Activated B cell treated with CpG ODN at 0.5 μM for 24 hours (primary cell): ENCODE results near the gene COL9A2. TPM values are rescaled to one million over a fixed set of nuclear protein-coding genes. Genes with fewer than 3 reads are reported as not detected.

ENCODE experiments used
- ATAC-seq: fragments of 200-7000 bp; cut with Tn5 transposase; one replicate; pipeline ENCODE4 v1.10.0; 2021; ENCODE audit warnings: low read depth, mild to moderate bottlenecking, moderate library complexity
- CTCF ChIA-PET: fragments of 350-600 bp; sonication (Branson Sonifier 250); formaldehyde crosslinking; loops from one replicate; lab custom pipeline; 2021; ENCODE audit warnings: antibody characterized with exemption; lab: Charles Lee
- POLR2A ChIA-PET: fragments of 350-600 bp; sonication (Branson Sonifier 250); formaldehyde crosslinking; loops from one replicate; lab custom pipeline; 2021; ENCODE audit warnings: antibody characterized with exemption; lab: Charles Lee
- DNase-seq: peaks from one replicate; pipeline ENCODE4 v3.0.0; 2022
- H3K27ac Mint-ChIP-seq: one replicate; pipeline ENCODE4 v1.8.0; 2020; ENCODE audit warnings: mixed read lengths
- H3K27me3 Mint-ChIP-seq: one replicate; pipeline ENCODE4 v1.8.0; 2021; ENCODE audit warnings: mixed read lengths
- H3K36me3 Mint-ChIP-seq: one replicate; pipeline ENCODE4 v1.8.0; 2021; ENCODE audit warnings: low read depth, mixed read lengths
- H3K4me1 Mint-ChIP-seq: one replicate; pipeline ENCODE4 v1.8.0; 2021; ENCODE audit warnings: mixed read lengths
- H3K4me3 Mint-ChIP-seq: one replicate; pipeline ENCODE4 v1.8.0; 2020; ENCODE audit warnings: mild to moderate bottlenecking, mixed read lengths
- H3K9me3 Mint-ChIP-seq: one replicate; pipeline ENCODE4 v1.8.0; 2020; ENCODE audit warnings: mixed read lengths
- CTCF ChIP-seq: fragments of 200-600 bp; IDR thresholded peaks from one replicate; pipeline ENCODE4 v1.8.0; 2022; ENCODE audit warnings: antibody characterized with exemption, mild to moderate bottlenecking
- intact Hi-C: fragments of 100-400 bp; cut with micrococcal nuclease; formaldehyde crosslinking; loops from one replicate; pipeline ENCODE4 v1.15.1; 2024
- total RNA-seq: library from RNA; stranded (reverse); gene quantifications from 2 replicates; pipeline ENCODE4 v1.2.3, GENCODE V29; 2022

The COL9A2 gene
- total RNA-seq, 1 donor from 2014 or later = 5.7 TPM

- TF ChIP-seq CTCF = no peak
- ATAC-seq (no peak), DNase-seq (no peak)
- Mint-ChIP-seq H3K4me3 (no peak overlapping the region), H3K27me3 (no peaks in the 10 kb centered on the region), H3K9me3 (no peaks in the 10 kb centered on the region), H3K27ac (no peak overlapping the region), H3K36me3 (no peaks in the 10 kb centered on the region), H3K4me1 (no peaks in the 10 kb centered on the region)
- ChIA-PET POLR2A (interaction anchor here (1.5 kb wide), 1 partner anchor 9 kb away, joined by 4 read pairs; no protein-coding TSS in a partner anchor), CTCF (no interaction called here)
- intact Hi-C loops = no loop called here
Observed at GRCh38 chr1:40305871-40306270, 11.2 kb downstream of the COL9A2 start.

GRCh38 chr1:40305451-40305850 is 11.6 kb downstream of the COL9A2 start:
- Mint-ChIP-seq H3K4me1 (no peaks in the 10 kb centered on the region), H3K9me3 (no peaks in the 10 kb centered on the region), H3K27me3 (no peaks in the 10 kb centered on the region), H3K4me3 (no peak overlapping the region), H3K27ac (no peak overlapping the region), H3K36me3 (peaks cover under 1% of the 10 kb centered on the region)
- intact Hi-C loops = no loop called here
- ChIA-PET CTCF (no interaction called here), POLR2A (interaction anchor here (1.5 kb wide), 1 partner anchor 9 kb away, joined by 4 read pairs; no protein-coding TSS in a partner anchor)
- ATAC-seq = no peak
- DNase-seq = no peak
- no peak for TF ChIP-seq CTCF

- CTCF ChIA-PET = no interaction called here
- intact Hi-C loops = no loop called here
- Mint-ChIP-seq H3K9me3 (no peaks in the 10 kb centered on the region), H3K4me1 (no peaks in the 10 kb centered on the region), H3K27me3 (no peaks in the 10 kb centered on the region), H3K27ac (no peak overlapping the region), H3K4me3 (no peak overlapping the region), H3K36me3 (peaks cover 3% of the 10 kb centered on the region)
- no peak for DNase-seq
- TF ChIP-seq CTCF = no peak
- no peak for ATAC-seq
- POLR2A ChIA-PET = no interaction called here
Observed at GRCh38 chr1:40303790-40304189, 13.3 kb downstream of the COL9A2 start.

- DNase-seq = no peak
- H3K36me3 Mint-ChIP-seq = peaks cover 3% of the 10 kb centered on the region
- no peak overlapping the region for H3K4me3 Mint-ChIP-seq
- no peaks in the 10 kb centered on the region for H3K4me1 Mint-ChIP-seq
- no peak overlapping the region for H3K27ac Mint-ChIP-seq
- ChIA-PET CTCF (no interaction called here), POLR2A (no interaction called here)
- H3K9me3 Mint-ChIP-seq = no peaks in the 10 kb centered on the region
- intact Hi-C loops = no loop called here
- H3K27me3 Mint-ChIP-seq = no peaks in the 10 kb centered on the region
- no peak for ATAC-seq
- TF ChIP-seq CTCF = no peak
Observed at GRCh38 chr1:40303051-40303771, 13.9 kb downstream of the COL9A2 start.

GRCh38 chr1:40302475-40302874 is 14.6 kb downstream of the COL9A2 start:
- no peak for DNase-seq
- Mint-ChIP-seq H3K4me1 (no peaks in the 10 kb centered on the region), H3K9me3 (no peaks in the 10 kb centered on the region), H3K4me3 (no peak overlapping the region), H3K36me3 (peaks cover 3% of the 10 kb centered on the region), H3K27ac (no peak overlapping the region), H3K27me3 (no peaks in the 10 kb centered on the region)
- CTCF ChIA-PET = no interaction called here
- POLR2A ChIA-PET = no interaction called here
- no peak for TF ChIP-seq CTCF
- no peak for ATAC-seq
- intact Hi-C loops = no loop called here
